SK-N-SH (cell line): ENCODE data around the gene GH2. TPM values are rescaled to one million over a fixed set of nuclear protein-coding genes. Genes with fewer than 3 reads are reported as not detected.
A peak's percentile ranks its signal among the peaks of the same experiment; 100 is the strongest.
"Not testable (repeated sequence)": the region's sequence is repeated elsewhere in the genome, so short reads cannot be mapped to it uniquely, and the experiment has no call there.

Source experiments
- CTCF ChIA-PET: fragments of 300-600, 350-600 bp; formaldehyde crosslinking; extraction: SDS; loops from one replicate; lab custom pipeline; 2021; lab: Yijun Ruan, JAX
- POLR2A ChIA-PET: fragments of 350-600 bp; sonication (Branson Sonifier 250); formaldehyde crosslinking; extraction: SDS; loops from one replicate; lab custom pipeline; 2020; ENCODE audit warnings: antibody characterized with exemption, inconsistent platforms; lab: Yijun Ruan, JAX
- DNase-seq: peaks from one replicate; pipeline ENCODE4 v3.0.0; 2012
- H2AFZ ChIP-seq: fragments of 200-600 bp; sonication (generic); 2 replicates; pipeline ENCODE4 v1.8.1; 2016; ENCODE audit warnings: antibody characterized with exemption, mild to moderate bottlenecking, low read depth
- H3F3A ChIP-seq: fragments of 200-600 bp; sonication (generic); replicated peaks from 2 replicates; pipeline ENCODE3; 2016; ENCODE audit warnings: antibody characterized with exemption, mild to moderate bottlenecking; ENCODE audit not compliant: insufficient read depth
- H3K27ac ChIP-seq, 2 experiments: fragments of 200-500 bp in 1 of 2; fragments of 200-600 bp in 1 of 2; sonication (Bioruptor generic) in 1 of 2; sonication (generic), shearing (Covaris generic) in 1 of 2; 2 replicates each; pipeline versions ENCODE4 v1.5.1 to v1.6.1; 2014 to 2016; ENCODE audit warnings: low read depth in 2 of 2, inconsistent platforms in 1 of 2, low read length in 1 of 2, mild to moderate bottlenecking in 1 of 2, mixed read lengths in 1 of 2
- H3K27me3 ChIP-seq: fragments of 200-600 bp; sonication (generic), shearing (Covaris generic); 2 replicates; pipeline ENCODE4 v1.6.1; 2016; ENCODE audit warnings: mixed run types; ENCODE audit not compliant: insufficient read depth
- H3K36me3 ChIP-seq, 2 experiments: fragments of 200-500 bp in 1 of 2; fragments of 200-600 bp in 1 of 2; sonication (Bioruptor generic) in 1 of 2; sonication (generic) in 1 of 2; replicated peaks in 1 of 2; 2 replicates each; pipeline versions ENCODE3 to v1.5.1; 2014 to 2016; ENCODE audit warnings: low read length in 1 of 2, mild to moderate bottlenecking in 1 of 2; ENCODE audit not compliant: insufficient read depth in 2 of 2, control insufficient read depth in 1 of 2
- H3K4me1 ChIP-seq, 2 experiments: fragments of 200-500 bp in 1 of 2; fragments of 200-600 bp in 1 of 2; sonication (Bioruptor generic) in 1 of 2; sonication (generic), shearing (Covaris generic) in 1 of 2; 2 replicates each; pipeline versions ENCODE4 v1.5.1 to v1.6.1; 2014 to 2016; ENCODE audit warnings: low read depth in 1 of 2, low read length in 1 of 2, mixed run types in 1 of 2; ENCODE audit not compliant: insufficient read depth in 2 of 2, control insufficient read depth in 1 of 2
- H3K4me2 ChIP-seq: fragments of 200-600 bp; sonication (generic), shearing (Covaris generic); 2 replicates; pipeline ENCODE4 v1.6.1; 2017; ENCODE audit warnings: mixed run types
- H3K4me3 ChIP-seq, 2 experiments: fragments of 200-500 bp in 1 of 2; fragments of 200-600 bp in 1 of 2; sonication (Bioruptor generic) in 1 of 2; sonication (generic), shearing (Covaris generic) in 1 of 2; 2 replicates each; pipeline versions ENCODE4 v1.5.1 to v1.8.1; 2014 to 2016; ENCODE audit warnings: low read depth in 2 of 2, inconsistent platforms in 1 of 2, low read length in 1 of 2, mild to moderate bottlenecking in 1 of 2, mixed read lengths in 1 of 2, moderate library complexity in 1 of 2
- H3K79me2 ChIP-seq: fragments of 200-600 bp; sonication (generic); 2 replicates; pipeline ENCODE4 v1.8.1; 2017; ENCODE audit warnings: mild to moderate bottlenecking; ENCODE audit not compliant: insufficient read depth
- H3K9ac ChIP-seq: fragments of 200-600 bp; sonication (generic); 2 replicates; pipeline ENCODE4 v1.6.1; 2017; ENCODE audit warnings: mixed run types
- H3K9me2 ChIP-seq: fragments of 200-600 bp; sonication (generic); 2 replicates; pipeline ENCODE4 v1.6.1; 2017; ENCODE audit warnings: mixed run types
- H3K9me3 ChIP-seq: fragments of 200-600 bp; sonication (generic); 2 replicates; pipeline ENCODE4 v1.6.1; 2017; ENCODE audit warnings: mixed run types, mild to moderate bottlenecking, moderate library complexity
- H4K20me1 ChIP-seq: fragments of 200-600 bp; sonication (generic); 2 replicates; pipeline ENCODE4 v1.6.1; 2017; ENCODE audit warnings: mild to moderate bottlenecking, mixed run types; ENCODE audit not compliant: insufficient read depth
- RAD21 ChIP-seq: IDR thresholded peaks from 2 replicates; pipeline ENCODE4 v1.6.1; 2012; ENCODE audit warnings: mild to moderate bottlenecking, low read length
- SMC3 ChIP-seq: IDR thresholded peaks from 2 replicates; pipeline ENCODE4 v1.6.1; 2012; ENCODE audit warnings: low read depth, low read length, improper control_type of control experiment
- TEAD4 ChIP-seq: IDR thresholded peaks from 2 replicates; pipeline ENCODE4 v1.4.0; 2012; ENCODE audit warnings: mild to moderate bottlenecking, borderline replicate concordance; ENCODE audit not compliant: insufficient read depth
- WGBS: methylation state at CpG from one replicate; pipeline ENCODE4 v1.1.6; 2017; ENCODE audit warnings: low lambda C conversion rate; 5-methylcytosine and 5-hydroxymethylcytosine counted together
- polyA plus RNA-seq, 3 experiments: library from polyadenylated mRNA; depleted of rRNA; stranded (reverse); fragments of >200 nt; gene quantifications; 2 replicates each; pipeline ENCODE4 v1.2.3, GENCODE V29; 2012
- TF ChIP-seq, protein P1 (sequence below): fragments of 200-600 bp; sonication (generic); IDR thresholded peaks from 2 replicates; pipeline ENCODE4 v1.6.1; 2017; ENCODE audit warnings: antibody characterized with exemption, mild to moderate bottlenecking, moderate library complexity

The GH2 gene
- polyA plus RNA-seq, 1 of the 3 experiments (the other 2 are of a cell fraction), result not detected

DNA sequence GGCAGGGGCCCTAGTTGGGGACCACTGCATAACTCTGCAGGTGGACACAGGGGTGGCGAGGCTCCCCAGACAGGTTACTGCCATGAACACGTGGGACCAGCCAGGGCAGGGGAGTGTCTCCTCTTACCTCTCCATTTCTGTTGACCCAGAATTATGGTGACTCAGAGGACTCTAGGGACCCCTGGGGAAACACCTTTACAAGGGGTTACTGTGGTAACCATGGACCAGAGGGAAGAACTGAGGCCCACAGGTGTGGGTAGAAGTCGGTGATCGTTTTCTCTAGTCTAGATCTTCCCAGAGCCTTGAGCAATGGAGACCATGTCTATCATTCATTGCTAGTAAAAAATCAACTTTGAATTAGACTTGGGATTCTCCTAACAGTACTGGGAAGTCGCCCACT lies 39.0 kb upstream of the GH2 start:
- H3K27ac ChIP-seq, H3K36me3 ChIP-seq, H3K9me3 ChIP-seq, DNase-seq, H2AFZ ChIP-seq, H3K4me2 ChIP-seq, H3K4me1 ChIP-seq, H3K79me2 ChIP-seq, H3K9me2 ChIP-seq, H3K9ac ChIP-seq, H4K20me1 ChIP-seq, H3F3A ChIP-seq, H3K4me3 ChIP-seq, POLR2A ChIA-PET: not testable (repeated sequence)
- H3K27me3 ChIP-seq, result peaks cover 26% of the 10 kb centered on the region
- CTCF ChIA-PET, result interaction anchor here (0.7 to 6.7 kb wide), 20 partner anchors 10 to 424 kb away, joined by 3 to 214 read pairs (median 14); partner anchors contain the start of genes CD79B, CSHL1, ERN1 and PRR29
- 47% methylated on average over 5 of the region's 5 CpGs for WGBS

DNA sequence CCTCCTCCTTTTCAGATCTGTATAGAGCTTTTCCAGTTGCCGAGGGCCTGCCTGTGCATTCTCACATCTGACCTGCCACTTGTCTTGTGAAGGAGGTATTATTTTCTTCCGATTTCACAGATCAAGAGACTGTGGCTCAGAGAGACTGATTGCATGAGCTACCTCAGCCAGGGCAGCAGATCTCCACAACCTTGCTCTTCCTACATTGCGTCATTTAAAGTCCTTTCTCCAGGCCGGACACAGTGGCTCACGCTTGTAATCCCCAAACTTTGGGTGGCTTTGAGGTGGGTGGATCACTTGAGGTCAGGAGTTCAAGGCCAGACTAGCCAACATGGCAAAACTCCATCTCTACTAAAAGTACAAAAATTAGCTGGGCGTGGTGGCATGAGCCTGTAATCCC lies 38.3 kb upstream of the GH2 start:
- CTCF ChIA-PET, result interaction anchor here (0.6 to 6.7 kb wide), 63 partner anchors 9 to 500 kb away, joined by 3 to 214 read pairs (median 6); partner anchors contain the start of genes CD79B, CSHL1, ERN1 and ICAM2
- H3K27ac ChIP-seq, H3F3A ChIP-seq, H4K20me1 ChIP-seq, H3K79me2 ChIP-seq, H3K36me3 ChIP-seq, H3K4me1 ChIP-seq, H3K9ac ChIP-seq, DNase-seq, POLR2A ChIA-PET, H2AFZ ChIP-seq, H3K4me3 ChIP-seq, H3K9me2 ChIP-seq, H3K4me2 ChIP-seq, H3K9me3 ChIP-seq: not testable (repeated sequence)
- WGBS, result 77% methylated on average over 6 of the region's 6 CpGs
- peaks cover 31% of the 10 kb centered on the region for H3K27me3 ChIP-seq

- H3K4me3 ChIP-seq, result no peak overlapping the region
- no peak overlapping the region for H3K27ac ChIP-seq
- DNase-seq, result peak; percentile 89
- no peaks in the 10 kb centered on the region for H3K36me3 ChIP-seq
- H3K4me2 ChIP-seq, result no peak overlapping the region
- TF ChIP-seq TEAD4 (no peak), RAD21 (peak; percentile 92), SMC3 (peak; percentile 80)
- TF ChIP-seq, protein P1, sequence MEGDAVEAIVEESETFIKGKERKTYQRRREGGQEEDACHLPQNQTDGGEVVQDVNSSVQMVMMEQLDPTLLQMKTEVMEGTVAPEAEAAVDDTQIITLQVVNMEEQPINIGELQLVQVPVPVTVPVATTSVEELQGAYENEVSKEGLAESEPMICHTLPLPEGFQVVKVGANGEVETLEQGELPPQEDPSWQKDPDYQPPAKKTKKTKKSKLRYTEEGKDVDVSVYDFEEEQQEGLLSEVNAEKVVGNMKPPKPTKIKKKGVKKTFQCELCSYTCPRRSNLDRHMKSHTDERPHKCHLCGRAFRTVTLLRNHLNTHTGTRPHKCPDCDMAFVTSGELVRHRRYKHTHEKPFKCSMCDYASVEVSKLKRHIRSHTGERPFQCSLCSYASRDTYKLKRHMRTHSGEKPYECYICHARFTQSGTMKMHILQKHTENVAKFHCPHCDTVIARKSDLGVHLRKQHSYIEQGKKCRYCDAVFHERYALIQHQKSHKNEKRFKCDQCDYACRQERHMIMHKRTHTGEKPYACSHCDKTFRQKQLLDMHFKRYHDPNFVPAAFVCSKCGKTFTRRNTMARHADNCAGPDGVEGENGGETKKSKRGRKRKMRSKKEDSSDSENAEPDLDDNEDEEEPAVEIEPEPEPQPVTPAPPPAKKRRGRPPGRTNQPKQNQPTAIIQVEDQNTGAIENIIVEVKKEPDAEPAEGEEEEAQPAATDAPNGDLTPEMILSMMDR, result peak; percentile 96
- H3K4me1 ChIP-seq, result no peaks in the 10 kb centered on the region
- H3K9me3 ChIP-seq, result no peaks in the 10 kb centered on the region
- H3K27me3 ChIP-seq, result peaks cover 31% of the 10 kb centered on the region
- H4K20me1 ChIP-seq, result no peaks in the 10 kb centered on the region
- H3K9ac ChIP-seq, result no peak overlapping the region
- ChIA-PET POLR2A (no interaction called here), CTCF (interaction anchor here (0.6 to 6.7 kb wide), 75 partner anchors 8 to 500 kb away, joined by 3 to 214 read pairs (median 6); partner anchors contain the start of genes CD79B, CSHL1, ERN1 and ICAM2)
- H3K79me2 ChIP-seq, result no peaks in the 10 kb centered on the region
- H3F3A ChIP-seq, result no peaks in the 10 kb centered on the region
- H2AFZ ChIP-seq, result no peak overlapping the region
- WGBS, result 31% methylated on average over 8 of the region's 8 CpGs
- no peaks in the 10 kb centered on the region for H3K9me2 ChIP-seq
These were observed 37.6 kb upstream of the GH2 start for GRCh38 chr17:63919311-63919723.

- H3K4me2 ChIP-seq, H3K79me2 ChIP-seq, H3K4me1 ChIP-seq, H3K9ac ChIP-seq, H3K36me3 ChIP-seq, H3K9me3 ChIP-seq, H3K27ac ChIP-seq, H3K4me3 ChIP-seq, H2AFZ ChIP-seq, H3K9me2 ChIP-seq, H4K20me1 ChIP-seq, H3F3A ChIP-seq, POLR2A ChIA-PET: not testable (repeated sequence)
- CTCF ChIA-PET, result interaction anchor here (0.6 to 6.7 kb wide), 65 partner anchors 8 to 501 kb away, joined by 3 to 214 read pairs (median 6); partner anchors contain the start of genes CD79B, CSHL1, ERN1 and ICAM2
- peaks cover 34% of the 10 kb centered on the region for H3K27me3 ChIP-seq
- peak; percentile 18 for DNase-seq
- 53% methylated on average over 10 of the region's 10 CpGs for WGBS
These were observed 37.1 kb upstream of the GH2 start, which contains the start of gene GH1 for GRCh38 chr17:63918789-63919305. GH1 (minus strand) TSS chr17:63918839; CDS start chr17:63918776, 63 bp downstream.
